Activated T-helper 1 cell treated with anti-CD3 and anti-CD28 coated beads, Interleukin-12 subunit alpha, Interleukin-12 subunit beta, Interleukin-2, Interleukin-4 antibody, amounts not matched to agents 30 ng/mL and 10 ng/mL and 1 ng/mL, durations not matched to agents 14 hours and 24 hours and 36 hours (primary cell): ENCODE measurements around the gene SCN4A. TPM values are rescaled to one million over a fixed set of nuclear protein-coding genes. Genes with fewer than 3 reads are reported as not detected.
"Not testable (repeated sequence)": the region's sequence is repeated elsewhere in the genome, so short reads cannot be mapped to it uniquely, and the experiment has no call there.

Source experiments
- DNase-seq: peaks from one replicate; pipeline ENCODE4 v3.0.0; 2021; ENCODE audit warnings: low spot score
- H3K27ac Mint-ChIP-seq: one replicate; pipeline ENCODE4 v1.8.0; 2021; ENCODE audit warnings: mild to moderate bottlenecking, mixed read lengths
- H3K27me3 Mint-ChIP-seq: one replicate; pipeline ENCODE4 v1.8.0; 2022; ENCODE audit warnings: mild to moderate bottlenecking, moderate library complexity, mixed read lengths; ENCODE audit not compliant: insufficient read depth
- H3K36me3 Mint-ChIP-seq: one replicate; pipeline ENCODE4 v1.8.0; 2021; ENCODE audit warnings: low read depth, mixed read lengths
- H3K4me1 Mint-ChIP-seq: one replicate; pipeline ENCODE4 v1.8.0; 2021; ENCODE audit warnings: low read depth, mixed read lengths
- H3K4me3 Mint-ChIP-seq: one replicate; pipeline ENCODE4 v1.8.0; 2021; ENCODE audit warnings: mild to moderate bottlenecking, moderate library complexity, mixed read lengths
- H3K9me3 Mint-ChIP-seq: one replicate; pipeline ENCODE4 v1.8.0; 2021; ENCODE audit warnings: mixed read lengths
- intact Hi-C: fragments of 100-400 bp; cut with micrococcal nuclease; formaldehyde crosslinking; loops from one replicate; pipeline ENCODE4 v1.15.1; 2024
- total RNA-seq: library from RNA; stranded (reverse); gene quantifications from 2 replicates; pipeline ENCODE4 v1.2.3, GENCODE V29; 2022

The SCN4A gene
- 0.13 and 0.22 TPM in 2 replicates for total RNA-seq

DNA sequence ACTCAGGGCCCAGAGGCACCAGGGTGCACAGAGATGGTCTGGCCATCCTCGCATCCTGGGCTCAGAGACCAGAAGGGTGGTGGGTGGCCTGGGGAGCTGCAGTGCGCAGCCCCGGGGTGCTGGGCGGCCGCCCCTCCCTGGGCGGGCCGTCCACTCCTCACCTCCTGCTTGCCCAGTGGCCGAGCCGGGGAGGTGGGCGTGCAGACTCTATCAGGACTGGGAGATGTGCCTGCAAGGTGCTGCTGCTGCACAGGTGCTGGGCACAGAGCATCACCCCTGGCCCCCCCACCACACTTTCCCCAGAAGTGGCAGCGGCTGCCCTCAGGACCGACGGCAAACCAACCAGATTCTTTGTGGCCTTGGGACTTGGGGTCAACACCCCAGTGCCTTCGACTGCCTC is at the start of gene SCN4A:
SCN4A (minus strand) TSS at position 123 of the 400 bp plus-strand sequence; CDS start at position 46, 77 bp downstream.
- peaks cover 18% of the 10 kb centered on the region for H3K27me3 Mint-ChIP-seq

DNA sequence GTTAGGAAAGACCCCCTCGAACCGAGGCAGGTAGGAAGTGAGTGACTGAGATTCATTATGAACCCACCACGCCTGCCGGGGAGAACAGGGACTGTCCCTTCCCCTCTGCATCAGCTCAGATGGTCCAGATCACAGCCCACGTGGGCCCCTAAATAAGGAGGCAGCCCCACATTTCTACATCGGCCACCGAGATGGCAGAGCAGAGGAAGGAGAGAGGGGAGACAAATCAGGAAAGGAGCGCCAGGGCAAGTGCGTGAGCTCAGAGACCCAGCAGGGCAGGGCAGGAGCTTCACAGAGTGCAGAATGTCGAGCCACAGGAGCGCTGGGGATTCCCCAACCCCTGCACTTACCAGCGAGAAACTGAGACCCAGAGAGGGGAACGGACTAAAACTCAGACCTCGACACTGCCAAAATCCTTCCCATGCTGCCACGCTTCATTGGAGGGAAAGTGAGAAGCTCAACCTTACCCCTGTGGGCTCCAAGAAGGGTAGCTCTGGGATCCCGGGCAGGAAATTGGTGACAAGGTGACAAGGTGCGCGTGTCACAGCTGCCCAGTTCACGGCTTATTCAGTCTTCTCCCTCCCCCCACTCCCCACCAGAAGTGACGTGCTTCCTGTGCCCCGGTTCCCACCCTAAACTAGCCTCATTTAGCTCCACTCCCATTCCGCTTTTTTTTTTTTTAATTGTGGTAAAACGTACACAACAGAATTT is 47.5 kb upstream of the SCN4A start, which contains the start of gene ICAM2:
ICAM2 (minus strand) TSS at position 578 of the 711 bp plus-strand sequence. CDS start 13,942 bp downstream, outside the sequence.
- Mint-ChIP-seq H3K36me3 (peaks cover 13% of the 10 kb centered on the region), H3K27me3 (no peaks in the 10 kb centered on the region), H3K27ac (peak within 1 kb of the TSS; percentile 100), H3K4me3 (peak within 1 kb of the TSS; percentile 97), H3K4me1 (peaks cover 91% of the 10 kb centered on the region), H3K9me3 (no peaks in the 10 kb centered on the region)
- intact Hi-C loops: loop anchor here (1.0 to 10.0 kb wide), 4 partner anchors 22 to 765 kb away; partner anchors contain the start of genes POLG2, PRR29 and TEX2
- peak; percentile 84 for DNase-seq

More for the DNA sequence above, at the start of gene SCN4A:
- no peaks in the 10 kb centered on the region for H3K9me3 Mint-ChIP-seq
- H3K4me3 Mint-ChIP-seq: no peak within 1 kb of the TSS
- DNase-seq: no peak
- no peaks in the 10 kb centered on the region for H3K4me1 Mint-ChIP-seq
- intact Hi-C loops: no loop called here
- H3K27ac Mint-ChIP-seq: no peak within 1 kb of the TSS
- no peaks in the 10 kb centered on the region for H3K36me3 Mint-ChIP-seq

DNA sequence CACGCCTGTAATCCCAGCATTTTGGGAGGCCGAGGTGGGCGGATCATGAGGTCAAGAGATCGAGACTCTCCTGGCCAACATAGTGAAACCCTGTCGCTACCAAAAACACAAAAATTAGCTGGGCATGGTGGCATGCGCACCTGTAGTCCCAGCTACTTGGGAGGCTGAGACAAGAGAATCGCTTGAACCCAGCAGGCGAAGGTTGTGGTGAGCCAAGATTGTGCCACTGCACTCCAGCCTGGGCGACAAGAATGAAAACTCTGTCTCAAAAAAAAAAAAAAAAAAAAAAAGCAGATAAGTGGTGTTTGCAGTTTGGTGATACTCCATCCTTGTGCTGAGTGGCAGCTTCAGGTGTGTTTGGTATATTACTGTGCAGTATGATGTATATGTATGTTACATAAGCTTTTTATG is 46.8 kb upstream of the SCN4A start:
- not testable (repeated sequence) for DNase-seq

DNA sequence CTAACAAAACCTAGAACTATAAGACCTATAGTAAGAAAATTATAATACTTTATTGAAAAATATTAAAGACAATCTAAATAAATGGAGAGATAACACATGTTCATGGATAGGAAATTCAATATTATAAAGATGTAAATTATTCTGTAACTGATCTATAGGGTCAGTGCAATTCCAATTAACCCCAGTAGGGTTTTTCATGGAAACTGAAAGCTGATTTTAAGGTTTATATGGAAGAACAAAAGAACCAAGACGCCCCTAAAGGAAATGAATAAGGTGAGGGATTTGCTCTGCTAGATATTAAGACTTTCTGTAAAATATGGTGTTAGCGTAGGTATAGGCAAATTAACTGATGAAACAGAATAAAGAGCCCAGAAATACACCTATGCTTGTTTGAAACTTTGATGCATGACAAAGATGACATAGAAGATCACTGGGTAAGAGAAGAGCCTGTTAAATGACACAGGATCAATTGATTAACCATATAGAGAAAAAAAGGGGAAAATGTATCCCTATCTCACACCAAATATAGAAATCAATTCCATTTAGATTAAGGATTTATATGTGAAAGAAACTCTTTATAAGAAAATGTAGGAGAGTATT is 44.8 kb upstream of the SCN4A start:
- Mint-ChIP-seq H3K27me3 (no peaks in the 10 kb centered on the region), H3K27ac (peak overlapping the region; percentile 76), H3K36me3 (peaks cover 5% of the 10 kb centered on the region), H3K9me3 (no peaks in the 10 kb centered on the region), H3K4me1 (peaks cover 84% of the 10 kb centered on the region), H3K4me3 (peak overlapping the region; percentile 80)
- no peak for DNase-seq
- intact Hi-C loops: loop anchor here (2.0 kb wide), 1 partner anchor 49 kb away; no protein-coding TSS in a partner anchor

More for the DNA sequence above, 46.8 kb upstream of the SCN4A start:
- intact Hi-C loops, H3K9me3 Mint-ChIP-seq, H3K27me3 Mint-ChIP-seq: not testable (repeated sequence)
- H3K27ac Mint-ChIP-seq: peak overlapping the region; percentile 100
- H3K36me3 Mint-ChIP-seq: peaks cover 13% of the 10 kb centered on the region
- peak overlapping the region; percentile 97 for H3K4me3 Mint-ChIP-seq
- H3K4me1 Mint-ChIP-seq: peaks cover 91% of the 10 kb centered on the region

DNA sequence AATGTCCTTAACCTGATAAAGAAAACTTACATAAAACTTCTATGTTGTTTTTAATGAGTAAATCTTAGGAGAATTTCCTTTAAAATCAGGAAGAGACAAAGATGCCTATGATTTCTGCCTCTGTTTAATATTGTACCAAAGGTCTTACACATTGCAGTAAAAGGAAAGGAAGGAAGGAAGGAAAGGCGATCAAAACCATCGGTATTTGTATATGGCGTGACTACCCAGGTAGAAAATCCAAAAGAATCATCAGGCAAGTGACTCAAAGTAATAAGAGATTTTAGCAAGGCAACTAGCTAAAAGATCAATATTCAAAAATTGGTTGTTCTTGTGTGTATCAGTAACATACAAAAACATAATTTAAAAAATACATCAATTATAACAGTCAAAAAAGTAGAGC is 44.3 kb upstream of the SCN4A start:
- intact Hi-C loops: loop anchor here (1.0 to 2.0 kb wide), 2 partner anchors 8 to 50 kb away; no protein-coding TSS in a partner anchor
- Mint-ChIP-seq H3K4me1 (peaks cover 79% of the 10 kb centered on the region), H3K9me3 (no peaks in the 10 kb centered on the region), H3K27ac (peak overlapping the region; percentile 84), H3K36me3 (peaks cover 6% of the 10 kb centered on the region), H3K4me3 (peak overlapping the region; percentile 72), H3K27me3 (no peaks in the 10 kb centered on the region)
- DNase-seq: no peak

DNA sequence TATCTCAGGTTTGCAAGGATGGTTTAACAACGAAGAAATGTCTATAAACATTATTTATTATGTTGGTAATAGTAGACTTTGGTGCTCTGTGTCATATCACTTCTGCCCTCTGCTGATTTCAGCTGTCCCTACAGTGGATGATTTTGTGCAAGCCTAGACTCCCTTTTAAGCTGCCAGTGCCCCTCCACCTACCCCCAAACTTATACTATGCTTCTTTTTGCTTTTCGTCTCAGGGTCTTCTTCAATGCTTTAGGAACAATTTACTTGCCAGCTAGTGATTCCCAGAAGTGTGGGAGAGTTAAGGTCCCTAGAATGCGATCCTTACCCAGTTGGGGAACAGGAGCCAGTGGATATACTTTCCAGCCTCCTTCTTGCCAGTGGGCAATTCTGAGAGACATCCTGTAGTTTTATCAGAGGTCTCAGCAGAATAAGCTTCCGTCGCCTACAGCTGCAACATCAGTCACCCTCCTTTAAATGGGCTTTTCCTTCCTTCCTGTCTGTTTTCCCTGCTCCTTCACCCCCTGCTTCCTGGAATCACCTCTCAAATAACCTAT is 43.6 kb upstream of the SCN4A start:
- Mint-ChIP-seq H3K4me3 (peak overlapping the region; percentile 72), H3K9me3 (no peaks in the 10 kb centered on the region), H3K27ac (peak overlapping the region; percentile 84), H3K36me3 (peaks cover 9% of the 10 kb centered on the region), H3K27me3 (no peaks in the 10 kb centered on the region), H3K4me1 (peaks cover 74% of the 10 kb centered on the region)
- intact Hi-C loops: loop anchor here (1.0 to 2.0 kb wide), 2 partner anchors 9 to 50 kb away; no protein-coding TSS in a partner anchor
- DNase-seq: no peak

DNA sequence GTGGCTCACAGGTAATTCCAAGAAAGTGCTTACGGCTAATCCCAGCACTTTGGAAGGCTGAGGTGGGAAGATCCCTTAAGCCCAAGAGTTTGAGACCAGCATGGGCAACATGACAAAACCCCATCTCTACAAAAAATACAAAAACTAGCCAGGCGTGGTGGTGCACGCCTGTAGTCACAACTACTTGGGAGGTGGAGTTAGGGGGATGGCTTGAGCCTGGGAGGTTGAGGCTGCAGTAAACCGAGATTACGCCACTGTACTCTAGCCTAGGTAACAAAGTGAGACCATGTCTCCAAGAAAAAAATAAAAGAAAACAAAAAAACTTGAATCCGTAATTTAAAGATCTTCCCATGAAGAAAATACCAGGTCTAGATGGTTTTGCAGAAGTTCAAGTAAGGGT is 42.7 kb upstream of the SCN4A start:
- intact Hi-C loops: no loop called here
- no peak for DNase-seq
- Mint-ChIP-seq H3K36me3 (peaks cover 9% of the 10 kb centered on the region), H3K27ac (peak overlapping the region; percentile 76), H3K4me1 (peaks cover 69% of the 10 kb centered on the region), H3K27me3 (no peaks in the 10 kb centered on the region), H3K4me3 (peak overlapping the region; percentile 62), H3K9me3 (no peaks in the 10 kb centered on the region)

DNA sequence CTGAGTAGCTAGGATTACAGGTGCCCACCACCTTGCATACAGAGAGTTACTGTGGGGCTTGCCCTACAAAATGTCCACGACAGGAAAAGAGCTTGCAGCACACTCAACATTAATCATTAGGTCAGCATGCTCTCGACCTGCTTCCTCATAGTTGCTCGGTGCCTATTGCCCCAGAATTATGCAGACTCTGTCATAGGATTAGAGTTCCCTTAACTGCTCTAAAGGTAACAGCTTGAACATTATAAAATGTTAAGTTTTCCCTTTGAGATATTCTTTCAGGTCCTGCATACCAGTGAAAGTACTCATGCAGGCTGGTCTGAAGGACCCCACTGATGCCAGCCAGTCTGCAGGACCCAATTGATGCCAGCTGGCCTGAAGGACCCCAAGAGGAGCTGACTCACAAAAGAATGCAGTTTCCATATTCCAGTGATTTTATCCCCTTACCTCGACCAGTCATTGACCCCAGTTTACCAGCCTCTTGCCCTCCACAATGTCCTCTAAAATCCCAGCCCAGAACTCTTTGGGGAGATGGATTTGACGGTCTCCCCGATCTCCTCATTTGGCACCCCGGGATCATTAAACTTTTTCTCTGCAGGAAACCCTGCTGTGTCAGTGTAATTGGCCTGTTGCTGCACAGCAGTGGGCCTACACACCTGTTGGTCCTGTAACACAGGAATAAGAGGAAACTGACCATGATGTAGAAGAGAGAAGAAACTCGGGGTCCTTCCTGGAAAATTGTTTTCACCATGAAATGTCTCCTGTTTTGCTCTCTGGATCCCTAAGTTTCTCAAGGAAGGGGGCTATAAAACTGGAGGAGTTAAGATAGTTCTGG is 37.1 kb upstream of the SCN4A start:
- DNase-seq: no peak
- intact Hi-C loops: no loop called here
- Mint-ChIP-seq H3K4me3 (no peak overlapping the region), H3K4me1 (peaks cover 45% of the 10 kb centered on the region), H3K36me3 (peaks cover 15% of the 10 kb centered on the region), H3K27me3 (no peaks in the 10 kb centered on the region), H3K9me3 (no peaks in the 10 kb centered on the region), H3K27ac (no peak overlapping the region)

DNA sequence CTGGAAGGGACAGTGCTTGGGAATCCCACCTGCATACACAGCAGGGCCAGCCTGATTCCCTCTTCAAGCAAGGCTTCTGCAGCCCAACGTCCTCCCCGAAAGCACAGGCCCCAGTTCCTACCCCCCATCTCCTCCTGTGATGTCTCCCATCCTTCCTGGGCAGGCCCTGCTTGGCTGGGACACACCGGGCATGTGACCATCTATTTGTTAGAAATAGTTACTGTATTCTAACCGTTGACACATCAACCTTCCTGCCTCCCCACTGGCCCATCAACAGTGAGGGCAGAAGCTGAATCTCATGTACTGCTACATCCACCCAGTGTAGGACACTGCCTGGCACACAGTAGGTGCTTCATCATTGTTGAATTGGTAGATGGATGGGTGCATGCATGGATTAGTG is 36.1 kb upstream of the SCN4A start:
- peaks cover 36% of the 10 kb centered on the region for H3K4me1 Mint-ChIP-seq
- intact Hi-C loops: no loop called here
- H3K36me3 Mint-ChIP-seq: peaks cover 19% of the 10 kb centered on the region
- no peak for DNase-seq
- H3K4me3 Mint-ChIP-seq: no peak overlapping the region
- no peaks in the 10 kb centered on the region for H3K27me3 Mint-ChIP-seq
- no peak overlapping the region for H3K27ac Mint-ChIP-seq
- H3K9me3 Mint-ChIP-seq: no peaks in the 10 kb centered on the region

DNA sequence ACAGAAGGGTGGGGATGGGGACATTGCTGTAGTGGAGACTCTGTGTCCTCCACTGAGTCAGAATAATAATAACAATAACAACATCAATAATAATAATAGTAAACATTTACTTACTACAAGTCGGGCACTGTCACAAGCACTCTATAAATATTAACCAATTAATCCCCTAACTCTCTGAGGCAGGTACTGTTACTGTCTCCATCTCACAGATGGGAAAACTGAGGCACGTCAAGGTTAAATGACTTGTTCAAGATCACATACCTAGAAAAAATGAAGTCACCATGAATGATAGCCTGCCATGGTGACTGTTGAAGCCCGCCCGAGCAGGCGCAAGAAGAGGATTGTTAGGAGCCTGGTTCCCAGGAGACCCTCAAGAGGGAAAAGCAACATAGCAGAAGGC is 35.6 kb upstream of the SCN4A start:
- DNase-seq: no peak
- Mint-ChIP-seq H3K4me1 (peaks cover 31% of the 10 kb centered on the region), H3K36me3 (peaks cover 19% of the 10 kb centered on the region), H3K27ac (no peak overlapping the region), H3K27me3 (no peaks in the 10 kb centered on the region), H3K9me3 (no peaks in the 10 kb centered on the region), H3K4me3 (no peak overlapping the region)
- intact Hi-C loops: no loop called here

DNA sequence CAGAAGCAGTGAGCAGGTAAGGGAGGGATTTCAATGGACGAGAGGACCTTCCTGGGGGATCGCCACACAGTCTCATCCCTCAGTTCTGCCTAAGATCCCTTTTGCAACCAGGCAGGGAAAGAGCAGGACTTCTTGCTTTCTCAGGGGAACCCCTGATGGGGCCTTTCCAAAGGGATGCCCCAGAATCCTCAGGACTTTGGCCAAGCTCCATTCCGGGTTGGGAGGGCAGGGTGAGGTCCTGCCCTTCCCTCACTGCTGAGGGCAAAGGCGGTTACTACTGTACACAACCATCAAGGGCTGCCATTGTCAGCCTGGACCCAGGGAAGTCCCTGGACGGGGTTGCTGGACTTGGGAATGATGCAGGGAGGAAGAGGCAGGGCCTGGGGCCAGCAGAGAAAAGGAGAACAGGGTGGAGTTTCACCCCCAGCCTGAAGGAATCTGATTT is 35.1 kb upstream of the SCN4A start:
- peaks cover 19% of the 10 kb centered on the region for H3K36me3 Mint-ChIP-seq
- no peak overlapping the region for H3K4me3 Mint-ChIP-seq
- intact Hi-C loops: no loop called here
- no peaks in the 10 kb centered on the region for H3K27me3 Mint-ChIP-seq
- no peak for DNase-seq
- no peak overlapping the region for H3K27ac Mint-ChIP-seq
- H3K4me1 Mint-ChIP-seq: peaks cover 28% of the 10 kb centered on the region
- H3K9me3 Mint-ChIP-seq: no peaks in the 10 kb centered on the region

DNA sequence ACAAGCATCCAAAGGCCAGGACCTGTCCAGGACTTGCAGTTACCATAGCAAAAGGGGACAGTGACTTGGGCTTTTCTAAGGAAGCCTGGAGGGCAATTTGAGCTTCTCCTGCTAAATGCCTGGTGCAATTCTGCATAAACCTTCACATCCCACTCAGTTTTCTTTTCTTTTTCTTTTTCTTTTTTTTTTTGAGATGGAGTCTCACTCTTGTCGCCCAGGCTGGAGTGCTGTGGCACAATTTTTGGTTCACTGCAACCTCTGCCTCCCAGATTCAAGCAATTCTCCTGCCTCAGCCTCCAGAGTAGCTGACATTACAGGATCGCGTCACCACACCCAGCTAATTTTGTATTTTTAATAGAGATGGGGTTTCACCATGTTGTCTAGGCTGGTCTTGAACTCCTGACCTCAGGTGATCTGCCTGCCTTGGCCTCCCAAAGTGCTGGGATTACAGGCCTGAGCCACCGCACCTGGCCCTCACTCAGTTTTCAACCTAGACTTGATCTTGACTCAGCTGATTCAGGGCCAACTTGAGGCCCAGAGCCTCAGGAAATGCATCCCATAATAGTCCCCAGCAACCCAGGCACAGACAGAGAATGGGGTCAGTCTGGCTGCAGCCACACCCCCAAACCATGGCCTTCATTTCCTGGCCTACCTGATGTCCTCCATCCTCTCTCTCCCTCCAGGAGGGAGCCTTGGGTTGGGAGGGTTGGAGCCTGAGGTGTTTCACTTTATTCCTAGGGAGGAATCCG is 34.5 kb upstream of the SCN4A start:
- H3K27me3 Mint-ChIP-seq, intact Hi-C loops, DNase-seq, H3K27ac Mint-ChIP-seq, H3K9me3 Mint-ChIP-seq, H3K4me3 Mint-ChIP-seq: not testable (repeated sequence)
- Mint-ChIP-seq H3K36me3 (peaks cover 19% of the 10 kb centered on the region), H3K4me1 (peaks cover 28% of the 10 kb centered on the region)
